ENCODE results near the gene UBTF. TPM values are rescaled to one million over a fixed set of nuclear protein-coding genes. Genes with fewer than 3 reads are reported as not detected.
"Not testable (repeated sequence)": the region's sequence is repeated elsewhere in the genome, so short reads cannot be mapped to it uniquely, and the experiment has no call there.

The UBTF gene
- total RNA-seq, 4 donors from 2014 or later, result 65.7 to 71.9 (median 69.3) TPM

- Histone ChIP-seq H3K36me3 (no peaks in the 10 kb centered on the region), H3K27me3 (no peaks in the 10 kb centered on the region), H3K4me3 (no peak overlapping the region), H3K9me3 (no peaks in the 10 kb centered on the region), H3K4me1 (peaks cover 0 to 6% (median 0%) of the 10 kb centered on the region in 4 donors), H3K27ac (no peak overlapping the region)
- 73 to 76% methylated on average over 6 of the region's 6 CpGs for WGBS, 2 donors
- TF ChIP-seq POLR2A (IDR thresholded peaks at IDR 0.05) (no peak), CTCF (IDR thresholded peaks at IDR 0.05) (no peak), EP300 (IDR thresholded peaks at IDR 0.05) (no peak)
- no peak for DNase-seq (ENCODE audit: low spot score in 2 of 2)
Measured at GRCh38 chr17:44241106-44241624, 21.7 kb upstream of the UBTF start.

GRCh38 chr17:44237886-44238285 lies 18.4 kb upstream of the UBTF start:
- not testable (repeated sequence) for H3K27me3 ChIP-seq

DNA sequence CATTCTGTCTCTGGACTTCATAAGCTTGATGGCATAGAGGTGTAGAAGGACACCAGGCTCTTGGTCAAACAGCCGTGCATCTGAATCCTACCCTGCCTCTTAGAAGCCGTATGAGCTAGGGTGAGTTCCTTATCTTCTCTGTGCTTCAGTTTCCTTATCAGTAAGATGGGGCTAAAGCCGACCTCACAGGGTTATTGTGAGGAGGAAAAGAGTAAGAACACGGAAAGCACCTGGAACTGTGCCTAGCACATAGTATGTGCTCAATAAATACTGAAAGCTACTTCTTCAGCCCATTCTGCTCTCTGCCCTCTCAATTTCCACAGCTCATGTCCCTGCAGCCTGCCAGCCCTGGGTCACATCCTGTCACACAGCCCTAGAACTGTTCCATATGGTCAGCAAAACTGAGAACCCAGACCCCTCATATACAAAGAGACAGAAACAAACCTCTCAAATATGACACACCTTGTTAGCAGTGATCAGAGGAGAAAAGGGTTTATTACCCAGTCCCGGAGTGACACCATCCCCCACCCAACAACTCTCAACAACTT lies 17.0 kb upstream of the UBTF start:
- 67 to 89% methylated on average over 5 of the region's 5 CpGs for WGBS, 2 donors
- TF ChIP-seq CTCF (IDR thresholded peaks at IDR 0.05), result no peak
- no peak for TF ChIP-seq EP300 (IDR thresholded peaks at IDR 0.05)
- no peak for TF ChIP-seq POLR2A (IDR thresholded peaks at IDR 0.05)
- no peak for DNase-seq (ENCODE audit: low spot score in 2 of 2)
- H3K27ac ChIP-seq, result no peak overlapping the region
- no peaks in the 10 kb centered on the region for H3K9me3 ChIP-seq
- H3K36me3 ChIP-seq, result no peaks in the 10 kb centered on the region
- no peaks in the 10 kb centered on the region for H3K27me3 ChIP-seq
- H3K4me1 ChIP-seq, result no peaks in the 10 kb centered on the region
- no peak overlapping the region for H3K4me3 ChIP-seq

More at GRCh38 chr17:44237886-44238285, 18.4 kb upstream of the UBTF start:
- DNase-seq (ENCODE audit: low spot score in 2 of 2); H3K4me3 ChIP-seq; H3K9me3 ChIP-seq; H3K36me3 ChIP-seq; H3K27ac ChIP-seq; H3K4me1 ChIP-seq: not testable (repeated sequence)
- 83 to 90% methylated on average over 8 to 16 of the region's 28 CpGs for WGBS, 2 donors

DNA sequence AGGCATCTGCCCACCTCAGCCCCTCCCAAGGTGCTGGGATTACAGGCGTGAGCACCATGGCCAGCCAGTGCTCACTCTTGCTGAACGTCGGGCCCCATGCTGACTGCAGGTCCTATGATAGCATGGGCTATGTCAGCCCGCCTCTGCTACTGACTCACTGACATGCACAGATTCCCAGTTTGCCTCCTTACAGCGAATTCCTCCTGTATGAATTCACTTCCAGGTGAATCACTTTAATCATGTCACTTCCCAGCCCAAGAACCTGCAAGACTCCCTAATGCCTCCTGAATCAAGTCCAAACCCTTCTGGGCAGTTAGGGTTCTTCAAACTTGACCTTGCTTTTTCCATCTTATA lies 16.1 kb upstream of the UBTF start:
- no peaks in the 10 kb centered on the region for H3K4me1 ChIP-seq
- 72 to 77% methylated on average over 5 of the region's 5 CpGs for WGBS, 2 donors
- no peaks in the 10 kb centered on the region for H3K36me3 ChIP-seq
- DNase-seq (ENCODE audit: low spot score in 2 of 2), result no peak
- TF ChIP-seq EP300 (IDR thresholded peaks at IDR 0.05) (no peak), CTCF (IDR thresholded peaks at IDR 0.05) (no peak), POLR2A (IDR thresholded peaks at IDR 0.05) (no peak)
- H3K27me3 ChIP-seq, result no peaks in the 10 kb centered on the region
- H3K9me3 ChIP-seq, result no peaks in the 10 kb centered on the region
- H3K27ac ChIP-seq, result no peak overlapping the region
- no peak overlapping the region for H3K4me3 ChIP-seq

GRCh38 chr17:44233582-44233981 lies 14.1 kb upstream of the UBTF start:
- TF ChIP-seq POLR2A (IDR thresholded peaks at IDR 0.05) (no peak), CTCF (IDR thresholded peaks at IDR 0.05) (no peak), EP300 (IDR thresholded peaks at IDR 0.05) (no peak)
- H3K4me1 ChIP-seq, result no peaks in the 10 kb centered on the region
- no peaks in the 10 kb centered on the region for H3K9me3 ChIP-seq
- 75 to 80% methylated on average over 5 of the region's 5 CpGs for WGBS, 2 donors
- no peaks in the 10 kb centered on the region for H3K36me3 ChIP-seq
- no peak overlapping the region for H3K27ac ChIP-seq
- no peaks in the 10 kb centered on the region for H3K27me3 ChIP-seq
- DNase-seq (ENCODE audit: low spot score in 2 of 2), result no peak
- H3K4me3 ChIP-seq, result no peak overlapping the region

DNA sequence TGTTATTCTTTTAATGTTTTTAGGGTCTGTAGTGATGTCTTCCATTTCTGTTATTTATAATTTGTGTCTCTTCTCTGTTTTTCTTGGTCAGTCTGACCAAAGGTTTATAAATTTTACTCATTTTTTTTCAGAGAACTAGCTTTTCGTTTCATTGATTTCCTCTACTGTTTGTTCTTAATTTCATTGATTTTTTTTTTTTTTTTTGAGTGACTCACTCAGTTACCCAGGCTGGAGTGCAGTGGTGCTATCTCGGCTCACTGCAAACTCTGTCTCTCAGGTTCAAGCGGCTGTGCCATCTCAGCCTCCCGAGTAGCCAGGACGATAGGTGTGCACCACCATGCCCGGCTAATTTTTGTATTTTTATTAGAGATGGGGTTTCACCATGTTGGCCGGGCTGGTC lies 12.6 kb upstream of the UBTF start:
- DNase-seq (ENCODE audit: low spot score in 2 of 2), result no peak
- Histone ChIP-seq H3K27ac (no peak overlapping the region), H3K27me3 (no peaks in the 10 kb centered on the region), H3K9me3 (no peaks in the 10 kb centered on the region), H3K36me3 (no peaks in the 10 kb centered on the region), H3K4me3 (no peak overlapping the region), H3K4me1 (no peaks in the 10 kb centered on the region)
- WGBS, 2 donors, result 87 to 92% methylated on average over 7 of the region's 7 CpGs
- TF ChIP-seq EP300 (IDR thresholded peaks at IDR 0.05) (no peak), CTCF (IDR thresholded peaks at IDR 0.05) (no peak), POLR2A (IDR thresholded peaks at IDR 0.05) (no peak)
